ENCODE measurements around the gene LCE1F. TPM values are rescaled to one million over a fixed set of nuclear protein-coding genes. Genes with fewer than 3 reads are reported as not detected.

The LCE1F gene
- total and polyA plus RNA-seq, 11 donors: not detected

DNA sequence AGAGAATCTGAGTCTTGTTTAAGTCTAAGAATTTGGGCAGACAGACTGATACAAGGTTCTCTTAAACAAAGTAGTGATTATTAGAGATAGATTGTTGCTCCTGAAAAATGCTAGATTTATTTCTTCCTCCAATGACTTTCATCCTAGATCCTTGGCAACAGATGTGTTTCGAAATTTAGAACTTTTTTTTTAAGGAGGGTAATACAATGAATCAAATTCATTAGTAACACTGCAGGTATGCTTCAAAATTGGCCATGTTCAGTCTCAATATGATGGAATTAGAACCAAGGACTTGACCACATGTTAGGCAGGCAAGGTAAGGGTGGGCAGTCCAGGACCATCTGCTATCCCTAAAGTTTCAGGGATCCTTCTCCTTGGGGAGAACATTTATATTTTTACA, 4.5 kb upstream of the LCE1F start:
- intact Hi-C loops (cut with DNase I): no loop called here
- Histone ChIP-seq H3K9me3 (no peaks in the 10 kb centered on the region), H3K27me3 (peaks cover 0 to 8% (median 0%) of the 10 kb centered on the region in 9 donors), H3K36me3 (no peaks in the 10 kb centered on the region), H3K27ac (no peak overlapping the region), H3K4me3 (no peak overlapping the region), H3K4me1 (no peaks in the 10 kb centered on the region)
- TF ChIP-seq, protein P1, sequence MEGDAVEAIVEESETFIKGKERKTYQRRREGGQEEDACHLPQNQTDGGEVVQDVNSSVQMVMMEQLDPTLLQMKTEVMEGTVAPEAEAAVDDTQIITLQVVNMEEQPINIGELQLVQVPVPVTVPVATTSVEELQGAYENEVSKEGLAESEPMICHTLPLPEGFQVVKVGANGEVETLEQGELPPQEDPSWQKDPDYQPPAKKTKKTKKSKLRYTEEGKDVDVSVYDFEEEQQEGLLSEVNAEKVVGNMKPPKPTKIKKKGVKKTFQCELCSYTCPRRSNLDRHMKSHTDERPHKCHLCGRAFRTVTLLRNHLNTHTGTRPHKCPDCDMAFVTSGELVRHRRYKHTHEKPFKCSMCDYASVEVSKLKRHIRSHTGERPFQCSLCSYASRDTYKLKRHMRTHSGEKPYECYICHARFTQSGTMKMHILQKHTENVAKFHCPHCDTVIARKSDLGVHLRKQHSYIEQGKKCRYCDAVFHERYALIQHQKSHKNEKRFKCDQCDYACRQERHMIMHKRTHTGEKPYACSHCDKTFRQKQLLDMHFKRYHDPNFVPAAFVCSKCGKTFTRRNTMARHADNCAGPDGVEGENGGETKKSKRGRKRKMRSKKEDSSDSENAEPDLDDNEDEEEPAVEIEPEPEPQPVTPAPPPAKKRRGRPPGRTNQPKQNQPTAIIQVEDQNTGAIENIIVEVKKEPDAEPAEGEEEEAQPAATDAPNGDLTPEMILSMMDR (IDR thresholded peaks at IDR 0.05): no peak
- no peak for TF ChIP-seq POLR2A (IDR thresholded peaks at IDR 0.05)
- DNase-seq: no peak
- ATAC-seq: no peak
- WGBS, 4 donors: 55 to 70% (median 60%) methylated on average over 1 of the region's 1 CpG

DNA sequence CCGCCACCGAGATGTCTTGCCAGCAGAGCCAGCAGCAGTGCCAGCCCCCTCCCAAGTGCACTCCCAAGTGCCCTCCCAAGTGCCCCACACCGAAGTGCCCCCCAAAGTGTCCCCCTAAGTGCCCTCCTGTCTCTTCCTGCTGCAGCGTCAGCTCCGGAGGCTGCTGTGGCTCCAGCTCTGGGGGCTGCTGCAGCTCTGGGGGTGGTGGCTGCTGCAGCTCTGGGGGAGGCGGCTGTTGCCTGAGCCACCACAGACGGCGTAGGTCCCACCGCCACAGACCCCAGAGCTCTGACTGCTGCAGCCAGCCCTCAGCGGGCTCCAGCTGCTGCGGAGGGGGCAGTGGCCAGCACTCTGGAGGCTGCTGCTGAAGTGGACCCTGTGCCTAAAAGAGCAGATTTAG, 1.4 kb downstream of the LCE1F start:
- no peak for DNase-seq
- Histone ChIP-seq H3K9me3 (peaks cover 0 to 5% (median 0%) of the 10 kb centered on the region in 12 donors), H3K4me3 (no peak overlapping the region), H3K4me1 (no peaks in the 10 kb centered on the region), H3K27me3 (no peaks in the 10 kb centered on the region), H3K36me3 (no peaks in the 10 kb centered on the region), H3K27ac (no peak overlapping the region)
- WGBS, 4 donors: 60 to 76% (median 70%) methylated on average over 2 to 11 of the region's 11 CpGs
- TF ChIP-seq POLR2A (IDR thresholded peaks at IDR 0.05): no peak
- TF ChIP-seq, protein P1 (IDR thresholded peaks at IDR 0.05): no peak
- intact Hi-C loops (cut with DNase I): no loop called here
- no peak for ATAC-seq

DNA sequence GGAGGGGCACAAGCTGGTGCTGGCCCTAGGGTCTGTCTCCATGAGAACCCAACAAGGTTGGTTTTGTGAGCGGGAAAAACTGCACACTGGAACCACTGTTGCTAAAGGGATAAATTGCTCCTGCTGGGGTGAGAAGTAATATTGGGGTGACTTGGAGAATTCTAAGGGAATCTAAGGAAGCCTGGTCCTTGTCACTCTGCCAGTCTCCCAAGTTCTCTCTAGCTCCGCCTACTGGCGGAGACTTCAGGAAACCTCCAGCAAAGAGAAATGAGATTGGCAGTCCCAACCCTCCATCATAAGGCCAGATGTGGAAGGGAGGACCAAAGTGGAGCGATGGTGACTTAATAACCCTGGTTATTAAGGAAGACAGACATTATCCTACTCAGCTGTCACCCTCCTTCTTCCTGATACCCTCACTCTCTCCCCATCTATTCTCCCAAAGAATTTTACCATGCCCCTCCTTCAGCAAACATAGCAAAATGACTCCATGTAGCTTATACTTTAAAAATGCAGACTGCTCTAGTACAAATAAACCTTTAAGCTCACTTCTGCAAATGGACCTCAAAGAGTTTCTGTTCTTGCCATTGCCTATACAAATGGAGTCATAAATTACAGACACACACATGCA, 2.7 kb downstream of the LCE1F start:
- DNase-seq (no peak), ATAC-seq (no peak)
- Histone ChIP-seq H3K36me3 (no peaks in the 10 kb centered on the region), H3K4me3 (no peak overlapping the region), H3K27ac (no peak overlapping the region), H3K4me1 (no peaks in the 10 kb centered on the region), H3K9me3 (peaks cover 0 to 5% (median 0%) of the 10 kb centered on the region in 12 donors), H3K27me3 (peaks cover 0 to 4% (median 0%) of the 10 kb centered on the region in 9 donors)
- 39 to 58% (median 45%) methylated on average over 4 of the region's 4 CpGs for WGBS, 4 donors
- intact Hi-C loops (cut with DNase I): no loop called here
- TF ChIP-seq, protein P1 (IDR thresholded peaks at IDR 0.05): no peak
- TF ChIP-seq POLR2A (IDR thresholded peaks at IDR 0.05): no peak

DNA sequence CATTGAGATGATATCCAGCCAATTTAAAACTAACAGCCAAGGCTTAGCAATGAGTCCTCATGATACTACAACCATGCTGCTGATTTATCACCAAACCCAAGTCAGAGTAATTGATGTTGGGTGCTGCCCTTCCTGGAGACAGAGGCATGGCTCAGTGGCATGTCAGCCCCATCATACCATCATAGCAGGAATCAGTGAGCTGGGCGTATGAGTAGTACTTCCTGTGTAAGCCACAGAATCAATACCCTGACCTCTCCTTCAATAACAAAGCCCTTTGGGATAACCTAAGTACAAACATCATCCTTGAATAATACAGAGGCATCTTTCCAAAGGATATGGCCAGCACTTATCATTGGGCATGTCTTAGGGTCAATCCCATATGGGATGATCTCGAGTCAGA, 8.2 kb downstream of the LCE1F start:
- H3K4me3 ChIP-seq: no peak overlapping the region
- ATAC-seq (no peak), DNase-seq (no peak)
- 45 to 60% (median 48%) methylated on average over 2 of the region's 2 CpGs for WGBS, 4 donors
- no peaks in the 10 kb centered on the region for H3K9me3 ChIP-seq
- no peaks in the 10 kb centered on the region for H3K36me3 ChIP-seq
- intact Hi-C loops (cut with DNase I): no loop called here
- H3K4me1 ChIP-seq: no peaks in the 10 kb centered on the region
- no peak overlapping the region for H3K27ac ChIP-seq
- H3K27me3 ChIP-seq: peaks cover 0 to 23% (median 0%) of the 10 kb centered on the region in 9 donors
- TF ChIP-seq, protein P1 (IDR thresholded peaks at IDR 0.05): no peak
- no peak for TF ChIP-seq POLR2A (IDR thresholded peaks at IDR 0.05)
